ENCODE results near the gene ALG14. TPM values are rescaled to one million over a fixed set of nuclear protein-coding genes. Genes with fewer than 3 reads are reported as not detected.

Gene ALG14
- total and polyA plus RNA-seq, 2 donors from 2014 or later: 8.6 to 11.3 TPM

GRCh38 chr1:94969137-94969536 is 103.6 kb downstream of the ALG14 start:
- Histone ChIP-seq H3K4me1 (ENCODE audit: control insufficient read depth in 2 of 3, insufficient read depth in 2 of 3, low read depth in 1 of 3, low read length in 3 of 3) (peaks cover 0 to 6% (median 0%) of the 10 kb centered on the region in 3 donors), H3K9ac (ENCODE audit: low read length in 3 of 3) (no peak overlapping the region), H3K27me3 (ENCODE audit: control insufficient read depth, insufficient read depth, low read length) (no peaks in the 10 kb centered on the region), H3K4me3 (ENCODE audit: low read length in 3 of 3) (no peak overlapping the region), H3K9me3 (ENCODE audit: control insufficient read depth in 2 of 3, insufficient read depth in 1 of 3, low read length in 3 of 3) (no peaks in the 10 kb centered on the region), H3K36me3 (ENCODE audit: control insufficient read depth in 2 of 3, insufficient read depth in 3 of 3, low read length in 3 of 3) (no peaks in the 10 kb centered on the region), H3K27ac (ENCODE audit: low read depth in 2 of 2, low read length in 2 of 2) (no peak overlapping the region)
- DNase-seq (no peak), FAIRE-seq (no peak)
- intact Hi-C loops (cut with DNase I): no loop called here
- TF ChIP-seq CTCF (IDR thresholded peaks at IDR 0.05; ENCODE audit: borderline replicate concordance, extremely low read depth, insufficient read depth): no peak

GRCh38 chr1:94966033-94966432 is 106.7 kb downstream of the ALG14 start:
- Histone ChIP-seq H3K36me3 (ENCODE audit: control insufficient read depth in 2 of 3, insufficient read depth in 3 of 3, low read length in 3 of 3) (no peaks in the 10 kb centered on the region), H3K4me1 (ENCODE audit: control insufficient read depth in 2 of 3, insufficient read depth in 2 of 3, low read depth in 1 of 3, low read length in 3 of 3) (peaks cover 0 to 13% (median 3%) of the 10 kb centered on the region in 3 donors), H3K27ac (ENCODE audit: low read depth in 2 of 2, low read length in 2 of 2) (no peak overlapping the region), H3K9me3 (ENCODE audit: control insufficient read depth in 2 of 3, insufficient read depth in 1 of 3, low read length in 3 of 3) (no peaks in the 10 kb centered on the region), H3K9ac (ENCODE audit: low read length in 3 of 3) (no peak overlapping the region), H3K27me3 (ENCODE audit: control insufficient read depth, insufficient read depth, low read length) (no peaks in the 10 kb centered on the region), H3K4me3 (ENCODE audit: low read length in 3 of 3) (no peak overlapping the region)
- intact Hi-C loops (cut with DNase I): no loop called here
- TF ChIP-seq CTCF (IDR thresholded peaks at IDR 0.05; ENCODE audit: borderline replicate concordance, extremely low read depth, insufficient read depth): no peak
- no peak for DNase-seq
- no peak for FAIRE-seq

- H3K9ac ChIP-seq (ENCODE audit: low read length in 3 of 3): no peak overlapping the region
- intact Hi-C loops (cut with DNase I): no loop called here
- no peak overlapping the region for H3K27ac ChIP-seq (ENCODE audit: low read depth in 2 of 2, low read length in 2 of 2)
- no peak for DNase-seq
- no peak for TF ChIP-seq CTCF (IDR thresholded peaks at IDR 0.05; ENCODE audit: borderline replicate concordance, extremely low read depth, insufficient read depth)
- no peaks in the 10 kb centered on the region for H3K27me3 ChIP-seq (ENCODE audit: control insufficient read depth, insufficient read depth, low read length)
- no peaks in the 10 kb centered on the region for H3K9me3 ChIP-seq (ENCODE audit: control insufficient read depth in 2 of 3, insufficient read depth in 1 of 3, low read length in 3 of 3)
- no peaks in the 10 kb centered on the region for H3K36me3 ChIP-seq (ENCODE audit: control insufficient read depth in 2 of 3, insufficient read depth in 3 of 3, low read length in 3 of 3)
- FAIRE-seq: no peak
- peaks cover 0 to 13% (median 0%) of the 10 kb centered on the region in 3 donors for H3K4me1 ChIP-seq (ENCODE audit: control insufficient read depth in 2 of 3, insufficient read depth in 2 of 3, low read depth in 1 of 3, low read length in 3 of 3)
- no peak overlapping the region for H3K4me3 ChIP-seq (ENCODE audit: low read length in 3 of 3)
Measured at GRCh38 chr1:94963864-94964263, 108.9 kb downstream of the ALG14 start.

Measured in kidney (tissue), 14 donors.